Fibroblast of skin of right biceps (primary cell): Measurements from ENCODE around the gene CNTROB.

Source experiments
- DNase-seq: peaks from one replicate; pipeline ENCODE4 v3.0.0-alpha.2; 2013

The CNTROB gene

GRCh38 chr17:7987112-7987893 lies 55.3 kb downstream of the CNTROB start:
- DNase-seq = peak; percentile 41

GRCh38 chr17:7988750-7989178 lies 56.8 kb downstream of the CNTROB start:
- DNase-seq = peak; percentile 87

GRCh38 chr17:7989781-7990655 lies 58.0 kb downstream of the CNTROB start:
- DNase-seq = peak; percentile 65

GRCh38 chr17:7992516-7992915 lies 60.5 kb downstream of the CNTROB start:
- peak; percentile 37 for DNase-seq

- DNase-seq = no peak
These were observed 60.9 kb downstream of the CNTROB start for GRCh38 chr17:7992924-7993323.

GRCh38 chr17:7993972-7994589 lies 62.1 kb downstream of the CNTROB start:
- DNase-seq = no peak

GRCh38 chr17:7995724-7996123 lies 63.7 kb downstream of the CNTROB start:
- no peak for DNase-seq

DNA sequence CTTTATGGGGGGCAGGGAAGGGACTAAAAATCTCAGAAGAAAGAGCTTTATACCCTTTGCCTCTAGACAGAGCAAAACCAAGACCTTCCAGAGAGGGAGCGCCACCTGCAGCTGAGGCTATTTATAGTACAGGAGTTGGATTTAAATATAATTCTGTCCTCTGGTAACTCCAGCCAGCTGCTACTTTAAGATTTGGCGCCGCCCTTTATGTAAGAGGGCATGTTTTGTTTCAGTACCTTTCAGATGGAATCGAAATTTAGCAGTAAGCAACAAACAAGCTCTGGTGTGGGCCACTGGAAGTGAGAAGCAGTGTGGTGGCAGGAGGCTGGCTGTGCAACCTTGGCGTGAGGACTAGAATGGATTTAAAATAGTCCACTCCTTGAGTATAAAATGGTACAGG lies 65.2 kb downstream of the CNTROB start:
- DNase-seq = peak; percentile 16
